Hepatocyte (in vitro differentiated cells): ENCODE measurements around the gene NR2C1. TPM values are rescaled to one million over a fixed set of nuclear protein-coding genes. Genes with fewer than 3 reads are reported as not detected.

Experiments used
- DNase-seq: peaks from one replicate; pipeline ENCODE4 v3.0.0-alpha.2; 2016; ENCODE audit warnings: low spot score
- H2AFZ ChIP-seq: fragments of 200-600 bp; sonication (generic); 2 replicates; pipeline ENCODE4 v1.6.0; 2016; ENCODE audit warnings: antibody characterized with exemption, mild to moderate bottlenecking
- H3K27ac ChIP-seq: fragments of 200-600 bp; sonication (generic); 2 replicates; pipeline ENCODE4 v1.5.1; 2016; ENCODE audit warnings: mild to moderate bottlenecking
- H3K27me3 ChIP-seq: fragments of 200-600 bp; sonication (generic); 2 replicates; pipeline ENCODE4 v1.6.1; 2016
- H3K36me3 ChIP-seq: fragments of 200-600 bp; sonication (generic); replicated peaks from 2 replicates; pipeline ENCODE4 v1.5.1; 2016; ENCODE audit warnings: low read depth; ENCODE audit not compliant: insufficient read depth
- H3K4me1 ChIP-seq: fragments of 200-600 bp; sonication (generic); 2 replicates; pipeline ENCODE4 v1.5.1; 2016; ENCODE audit warnings: mild to moderate bottlenecking, moderate library complexity; ENCODE audit not compliant: insufficient read depth
- H3K4me2 ChIP-seq: fragments of 200-600 bp; sonication (generic); 2 replicates; pipeline ENCODE4 v1.6.0; 2016
- H3K4me3 ChIP-seq: fragments of 200-600 bp; sonication (generic); 2 replicates; pipeline ENCODE4 v1.5.1; 2016; ENCODE audit warnings: mild to moderate bottlenecking
- H3K79me2 ChIP-seq: fragments of 200-600 bp; sonication (generic); 2 replicates; pipeline ENCODE4 v1.6.0; 2017; ENCODE audit warnings: mild to moderate bottlenecking
- H3K9me2 ChIP-seq: fragments of 200-600 bp; sonication (generic); replicated peaks from 2 replicates; pipeline ENCODE4 v1.6.0; 2017; ENCODE audit warnings: mild to moderate bottlenecking; ENCODE audit not compliant: insufficient read depth
- H3K9me3 ChIP-seq: fragments of 200-600 bp; sonication (generic); 2 replicates; pipeline ENCODE4 v1.5.1; 2016; ENCODE audit warnings: low read depth, mild to moderate bottlenecking
- H4K20me1 ChIP-seq: fragments of 200-600 bp; sonication (generic); 2 replicates; pipeline ENCODE4 v1.6.0; 2016; ENCODE audit warnings: mild to moderate bottlenecking; ENCODE audit not compliant: insufficient read depth, poor library complexity, severe bottlenecking
- EZH2 ChIP-seq: fragments of 200-600 bp; sonication (generic); IDR thresholded peaks from 2 replicates; pipeline ENCODE4 v1.6.1; 2016; ENCODE audit warnings: antibody characterized with exemption, mild to moderate bottlenecking, borderline replicate concordance
- EZH2phosphoT487 ChIP-seq: fragments of 200-600 bp; sonication (generic); IDR thresholded peaks from one replicate; pipeline ENCODE4 v1.6.1; 2018; ENCODE audit warnings: antibody characterized with exemption, mild to moderate bottlenecking, low read depth, moderate library complexity; ENCODE audit not compliant: unreplicated experiment, severe bottlenecking
- WGBS: methylation state at CpG from one replicate; pipeline ENCODE4 v1.1.6; 2016; ENCODE audit warnings: low lambda C conversion rate; ENCODE audit errors: missing lambda C conversion rate; 5-methylcytosine and 5-hydroxymethylcytosine counted together
- polyA plus RNA-seq: library from polyadenylated mRNA; unstranded; fragments of >200 nt; fragmentation: Nextera tagmentation; extraction: Ambion mirVana; gene quantifications from 2 replicates; pipeline ENCODE4 v1.2.1, GENCODE V29; 2016
- total RNA-seq: library from RNA; depleted of rRNA; stranded (reverse); fragments of >200 nt; gene quantifications from 2 replicates; pipeline ENCODE4 v1.2.3, GENCODE V29; 2014
- TF ChIP-seq, protein P1 (sequence below): fragments of 200-600 bp; sonication (generic); IDR thresholded peaks from 2 replicates; pipeline ENCODE4 v1.5.1; 2016; ENCODE audit warnings: antibody characterized with exemption, mild to moderate bottlenecking; ENCODE audit not compliant: poor library complexity

Gene NR2C1
- total and polyA plus RNA-seq, 2 experiments from 2014 or later = 28.4 to 40.6 TPM

DNA sequence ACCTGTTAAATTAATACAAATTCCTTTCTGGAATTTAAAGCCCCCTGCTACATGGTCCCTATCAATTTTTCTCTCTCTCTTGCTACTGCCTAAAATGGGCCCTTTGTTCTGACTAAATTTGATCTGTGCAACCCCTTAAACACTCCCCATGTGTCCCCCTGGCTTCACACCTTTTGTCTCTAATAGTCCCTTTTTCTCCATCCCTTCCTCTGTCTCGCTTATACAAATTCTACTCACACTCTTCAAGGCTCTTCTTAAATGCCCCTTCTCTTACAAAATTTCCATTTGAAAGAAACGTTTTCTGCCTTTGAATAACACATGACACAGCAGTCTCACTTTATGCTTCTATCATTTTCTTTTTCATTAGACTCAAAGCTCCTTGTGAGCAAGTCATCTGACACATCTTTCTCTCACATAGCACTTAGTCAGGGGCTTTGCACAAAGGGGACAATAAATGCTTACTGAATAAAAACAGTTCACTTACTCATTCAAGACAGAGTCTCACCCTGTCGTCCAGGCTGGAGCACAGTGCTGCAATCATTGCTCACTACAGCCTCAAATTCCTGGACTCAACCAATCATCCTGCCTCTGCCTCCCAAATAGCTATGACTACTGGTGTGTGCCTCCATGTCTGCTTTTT lies 41.5 kb upstream of the NR2C1 start:
- H3K4me3 ChIP-seq = no peak overlapping the region

DNA sequence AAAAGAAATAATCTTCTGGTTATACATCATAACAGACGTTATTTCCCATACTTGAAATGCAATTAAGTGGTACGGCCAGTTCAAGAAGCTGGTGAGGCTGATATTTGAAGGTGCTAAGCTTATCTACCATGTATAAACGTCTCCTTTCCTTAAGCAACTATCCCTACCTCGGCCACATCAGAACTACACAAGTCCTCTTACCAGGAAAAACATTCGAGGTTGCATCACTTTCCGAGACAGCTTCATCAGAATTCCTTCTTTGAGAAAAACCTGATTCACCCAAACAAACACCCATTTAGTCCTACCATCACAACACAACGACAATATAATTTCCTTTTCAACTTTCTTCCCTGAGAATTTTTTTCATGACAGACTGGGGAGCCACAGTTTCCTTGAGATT lies 33.9 kb upstream of the NR2C1 start:
- WGBS = 78% methylated on average over 7 of the region's 7 CpGs
- Histone ChIP-seq H3K27ac (no peak overlapping the region), H3K9me2 (no peaks in the 10 kb centered on the region), H2AFZ (no peak overlapping the region), H4K20me1 (no peaks in the 10 kb centered on the region), H3K4me3 (no peak overlapping the region), H3K4me1 (no peaks in the 10 kb centered on the region), H3K27me3 (no peaks in the 10 kb centered on the region), H3K36me3 (peaks cover 8% of the 10 kb centered on the region), H3K4me2 (no peak overlapping the region), H3K9me3 (no peaks in the 10 kb centered on the region), H3K79me2 (no peaks in the 10 kb centered on the region)
- DNase-seq = no peak
- no peak for TF ChIP-seq EZH2
- no peak for TF ChIP-seq EZH2phosphoT487
- TF ChIP-seq, protein P1, sequence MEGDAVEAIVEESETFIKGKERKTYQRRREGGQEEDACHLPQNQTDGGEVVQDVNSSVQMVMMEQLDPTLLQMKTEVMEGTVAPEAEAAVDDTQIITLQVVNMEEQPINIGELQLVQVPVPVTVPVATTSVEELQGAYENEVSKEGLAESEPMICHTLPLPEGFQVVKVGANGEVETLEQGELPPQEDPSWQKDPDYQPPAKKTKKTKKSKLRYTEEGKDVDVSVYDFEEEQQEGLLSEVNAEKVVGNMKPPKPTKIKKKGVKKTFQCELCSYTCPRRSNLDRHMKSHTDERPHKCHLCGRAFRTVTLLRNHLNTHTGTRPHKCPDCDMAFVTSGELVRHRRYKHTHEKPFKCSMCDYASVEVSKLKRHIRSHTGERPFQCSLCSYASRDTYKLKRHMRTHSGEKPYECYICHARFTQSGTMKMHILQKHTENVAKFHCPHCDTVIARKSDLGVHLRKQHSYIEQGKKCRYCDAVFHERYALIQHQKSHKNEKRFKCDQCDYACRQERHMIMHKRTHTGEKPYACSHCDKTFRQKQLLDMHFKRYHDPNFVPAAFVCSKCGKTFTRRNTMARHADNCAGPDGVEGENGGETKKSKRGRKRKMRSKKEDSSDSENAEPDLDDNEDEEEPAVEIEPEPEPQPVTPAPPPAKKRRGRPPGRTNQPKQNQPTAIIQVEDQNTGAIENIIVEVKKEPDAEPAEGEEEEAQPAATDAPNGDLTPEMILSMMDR = no peak

More for the DNA sequence above, 41.5 kb upstream of the NR2C1 start:
- DNase-seq = no peak
- 67% methylated on average over 3 of the region's 3 CpGs for WGBS
- no peaks in the 10 kb centered on the region for H4K20me1 ChIP-seq
- H3K4me1 ChIP-seq = no peaks in the 10 kb centered on the region
- H3K9me3 ChIP-seq = no peaks in the 10 kb centered on the region
- no peak overlapping the region for H3K4me2 ChIP-seq
- no peaks in the 10 kb centered on the region for H3K79me2 ChIP-seq
- H3K9me2 ChIP-seq = no peaks in the 10 kb centered on the region
- H2AFZ ChIP-seq = no peak overlapping the region
- no peaks in the 10 kb centered on the region for H3K27me3 ChIP-seq
- H3K27ac ChIP-seq = no peak overlapping the region
- no peaks in the 10 kb centered on the region for H3K36me3 ChIP-seq
- TF ChIP-seq, protein P1 = no peak
- TF ChIP-seq EZH2phosphoT487 = no peak
- TF ChIP-seq EZH2 = no peak

DNA sequence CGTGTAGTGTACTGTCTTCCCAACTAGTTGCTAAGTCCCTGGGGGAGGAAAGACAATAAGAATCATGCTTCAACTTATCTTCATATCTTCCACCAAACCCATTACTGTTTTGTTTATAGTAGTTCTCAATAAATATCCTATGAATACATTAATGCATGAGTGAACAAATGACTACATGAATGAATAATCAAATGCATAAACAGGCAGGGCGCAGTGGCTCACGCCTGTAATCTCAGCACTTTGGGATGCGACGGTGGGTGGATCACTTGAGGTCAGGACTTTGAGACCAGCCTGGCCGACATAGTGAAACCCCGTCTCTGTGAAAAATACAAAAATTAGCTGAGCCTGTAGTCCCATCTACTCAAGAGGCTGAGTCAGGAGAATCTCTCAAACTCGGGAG lies 32.1 kb upstream of the NR2C1 start:
- H3K4me1 ChIP-seq = peaks cover 1% of the 10 kb centered on the region
- no peak overlapping the region for H3K4me3 ChIP-seq
- no peak overlapping the region for H3K27ac ChIP-seq
- no peak overlapping the region for H3K4me2 ChIP-seq
- no peaks in the 10 kb centered on the region for H3K9me3 ChIP-seq
- WGBS = 95% methylated on average over 8 of the region's 8 CpGs
- H3K27me3 ChIP-seq = no peaks in the 10 kb centered on the region
- H3K36me3 ChIP-seq = peaks cover 8% of the 10 kb centered on the region
- no peaks in the 10 kb centered on the region for H3K9me2 ChIP-seq
- TF ChIP-seq EZH2phosphoT487 (no peak), EZH2 (no peak)
- TF ChIP-seq, protein P1 = no peak
- H3K79me2 ChIP-seq = no peaks in the 10 kb centered on the region
- no peak for DNase-seq
- H4K20me1 ChIP-seq = no peaks in the 10 kb centered on the region
- no peak overlapping the region for H2AFZ ChIP-seq
